T-helper 2 cell treated with Interferon-gamma antibody and Interleukin-4, amounts not matched to agents 100 ng/mL and 5 ng/mL, for 36 hours (primary cell): ENCODE data around the gene CGB1. TPM values are rescaled to one million over a fixed set of nuclear protein-coding genes. Genes with fewer than 3 reads are reported as not detected.
"Not testable (repeated sequence)": the region's sequence is repeated elsewhere in the genome, so short reads cannot be mapped to it uniquely, and the experiment has no call there.

Source experiments
- intact Hi-C: fragments of 100-400 bp; cut with micrococcal nuclease; formaldehyde crosslinking; loops from one replicate; pipeline ENCODE4 v1.15.1; 2023
- total RNA-seq: library from RNA; stranded (reverse); gene quantifications from 2 replicates; pipeline ENCODE4 v1.2.3, GENCODE V29; 2022

Gene CGB1
- not detected in 2 replicates for total RNA-seq

DNA sequence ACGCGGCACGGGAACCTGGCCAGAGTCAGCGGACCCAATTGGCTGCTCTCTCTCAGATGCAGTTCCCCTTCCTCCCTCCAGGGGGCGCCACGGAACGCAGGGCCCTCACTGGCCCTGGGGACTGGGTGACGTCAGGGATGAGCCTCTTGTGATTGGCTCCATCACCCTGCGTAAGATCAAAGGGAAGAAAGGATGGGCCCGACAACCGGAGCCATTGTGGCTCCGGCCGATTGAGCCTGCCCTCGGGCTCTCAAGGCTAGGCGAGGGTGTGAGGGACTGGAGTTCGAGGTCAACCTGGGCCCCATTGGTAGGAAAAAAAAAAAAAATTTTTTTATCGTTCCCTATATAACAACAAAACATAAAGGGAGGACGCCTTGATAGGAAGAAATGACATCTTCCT, at the start of gene CGB1:
TSS of gene CGB1 (minus strand) at position 81 of the 400 bp plus-strand sequence. CDS start 184 bp downstream, outside the sequence.
- intact Hi-C loops, result not testable (repeated sequence)

DNA sequence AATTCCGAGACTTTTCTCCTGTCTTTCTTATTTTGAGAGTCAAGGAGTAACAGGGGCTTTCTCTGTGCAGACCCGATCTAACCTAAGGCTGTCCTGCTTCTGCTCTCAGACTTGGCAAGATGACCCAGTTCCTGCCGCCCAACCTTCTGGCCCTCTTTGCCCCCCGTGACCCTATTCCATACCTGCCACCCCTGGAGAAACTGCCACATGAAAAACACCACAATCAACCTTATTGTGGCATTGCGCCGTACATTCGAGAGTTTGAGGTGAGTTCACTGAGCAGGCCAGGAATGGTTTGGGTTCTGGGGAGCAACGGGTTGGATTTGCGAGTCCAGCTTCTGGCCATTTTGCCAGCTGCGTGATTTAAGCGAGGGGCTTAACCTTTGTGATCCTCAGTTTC, 49.6 kb upstream of the CGB1 start:
- intact Hi-C loops, result no loop called here

GRCh38 chr19:49085868-49086232, 49.2 kb upstream of the CGB1 start:
- intact Hi-C loops, result loop anchor here (1.0 to 2.0 kb wide), 3 partner anchors 33 to 727 kb away; partner anchors contain the start of genes C19orf73, FUZ and PPFIA3

DNA sequence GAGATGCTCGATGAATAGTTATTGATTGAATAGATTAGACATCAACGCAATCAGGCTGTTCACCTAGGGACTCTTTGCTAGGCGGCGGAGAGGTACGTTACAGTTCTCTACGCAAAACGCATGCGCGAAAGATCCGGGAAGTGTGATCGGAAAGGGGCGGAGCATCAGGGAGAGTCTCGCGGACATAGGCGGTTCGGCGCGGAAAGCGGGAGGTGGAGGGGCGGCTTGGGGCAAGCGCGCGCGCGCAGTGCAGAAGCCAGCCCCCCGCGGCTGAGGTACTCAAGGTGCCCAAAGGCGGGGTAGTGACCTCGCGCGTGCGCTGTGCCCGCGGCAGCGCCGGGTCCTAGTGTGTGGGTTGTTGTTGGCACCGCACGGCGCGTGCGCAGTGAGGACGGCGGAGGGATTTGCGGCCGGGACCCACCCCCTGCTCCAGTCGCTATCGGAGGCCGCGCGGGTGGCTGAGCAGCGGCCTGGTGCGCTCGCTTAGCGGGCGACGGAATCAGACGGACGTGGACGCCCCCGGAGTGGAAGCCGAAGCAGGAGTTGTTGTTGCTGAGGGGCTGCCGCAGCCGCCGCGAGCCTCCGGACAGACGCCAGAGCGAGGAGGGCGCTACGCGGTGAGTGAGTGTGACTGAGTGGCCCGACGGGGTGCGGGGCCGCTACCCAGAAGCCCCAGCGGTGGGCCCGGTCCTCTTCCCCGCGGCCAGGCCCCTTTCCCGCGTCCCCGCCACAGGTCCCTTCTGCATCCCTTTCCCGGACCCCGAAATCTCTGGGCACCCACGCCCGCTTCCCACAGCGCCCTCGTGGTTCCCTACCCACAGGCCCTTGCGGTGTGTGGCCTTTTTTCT, 48.5 kb upstream of the CGB1 start, which contains the start of gene SNRNP70:
TSS of gene SNRNP70 (plus strand) at position 432 of the 848 bp plus-strand sequence. CDS start 964 bp downstream, outside the sequence.
- intact Hi-C loops, result loop anchor here (1.0 to 2.0 kb wide), 3 partner anchors 34 to 728 kb away; partner anchors contain the start of genes C19orf73, FUZ and PPFIA3

DNA sequence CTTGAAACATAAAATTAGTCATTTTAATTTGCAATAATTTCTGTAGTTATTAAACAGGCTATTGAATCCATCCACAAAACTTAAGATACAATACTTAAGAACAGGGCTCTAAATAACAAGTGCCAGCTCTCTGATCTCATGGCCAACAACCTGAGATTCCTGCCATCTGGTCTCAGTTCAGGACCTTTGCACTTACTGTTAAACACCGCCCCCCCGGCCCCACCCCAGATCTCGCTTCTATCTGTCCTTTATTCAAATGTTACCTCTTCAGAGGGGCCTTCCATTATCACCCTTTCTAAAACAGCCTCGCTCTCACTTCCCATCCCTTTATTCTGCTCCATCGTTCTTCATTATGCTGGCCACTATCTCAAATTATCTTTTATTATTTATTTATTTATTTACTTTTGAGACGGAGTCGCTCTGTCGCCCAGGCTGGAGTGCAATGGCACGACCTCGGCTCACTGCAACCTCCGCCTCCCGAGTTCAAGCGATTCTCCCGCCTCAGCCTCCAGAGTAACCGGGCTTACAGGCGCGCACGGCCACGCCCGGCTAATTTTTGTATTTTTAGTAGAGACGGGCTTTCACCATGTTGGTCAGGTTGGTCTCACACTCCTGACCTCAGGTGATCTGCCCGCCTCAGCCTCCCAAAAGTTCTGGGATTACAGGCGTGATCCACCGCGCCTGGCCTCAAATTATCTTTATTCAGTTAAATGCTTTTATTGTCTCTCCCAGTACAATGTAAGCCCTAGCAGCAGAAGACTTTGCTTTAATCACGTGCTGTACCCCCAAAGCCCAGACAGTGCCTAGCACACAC, 47.7 kb upstream of the CGB1 start:
- intact Hi-C loops, result loop anchor here (1.0 to 2.0 kb wide), 3 partner anchors 34 to 728 kb away; partner anchors contain the start of genes C19orf73, FUZ and PPFIA3

GRCh38 chr19:49081273-49081672, 44.6 kb upstream of the CGB1 start:
- intact Hi-C loops, result no loop called here

GRCh38 chr19:49080392-49080791, 43.7 kb upstream of the CGB1 start:
- intact Hi-C loops, result no loop called here

DNA sequence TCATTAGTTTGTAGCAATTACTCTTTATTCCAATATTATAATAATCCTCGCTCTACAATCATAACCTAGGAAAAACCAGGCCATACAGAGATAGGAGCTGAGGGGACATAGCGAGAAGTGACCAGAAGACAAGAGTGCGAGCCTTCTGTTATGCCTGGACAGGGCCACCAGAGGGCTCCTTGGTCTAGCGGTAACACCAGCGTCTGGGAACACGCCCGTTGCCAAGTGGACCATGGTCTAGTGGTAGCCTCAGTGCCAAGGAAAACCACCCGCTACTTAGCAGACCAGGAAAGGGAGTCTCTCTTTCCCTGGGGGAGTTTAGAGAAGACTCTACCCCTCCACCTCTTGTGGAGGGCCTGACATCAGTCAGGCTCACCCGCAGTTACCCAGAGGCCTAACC, 38.2 kb upstream of the CGB1 start:
- intact Hi-C loops, result not testable (repeated sequence)

- intact Hi-C loops, result no loop called here
These were observed 37.1 kb upstream of the CGB1 start for GRCh38 chr19:49073514-49074378.

- intact Hi-C loops, result no loop called here
These were observed 35.3 kb upstream of the CGB1 start for GRCh38 chr19:49071860-49072547.

GRCh38 chr19:49070416-49070815, 33.7 kb upstream of the CGB1 start:
- intact Hi-C loops, result no loop called here

- intact Hi-C loops, result no loop called here
These were observed 32.3 kb upstream of the CGB1 start for GRCh38 chr19:49069026-49069425.

GRCh38 chr19:49067554-49067953, 30.9 kb upstream of the CGB1 start:
- intact Hi-C loops, result no loop called here

DNA sequence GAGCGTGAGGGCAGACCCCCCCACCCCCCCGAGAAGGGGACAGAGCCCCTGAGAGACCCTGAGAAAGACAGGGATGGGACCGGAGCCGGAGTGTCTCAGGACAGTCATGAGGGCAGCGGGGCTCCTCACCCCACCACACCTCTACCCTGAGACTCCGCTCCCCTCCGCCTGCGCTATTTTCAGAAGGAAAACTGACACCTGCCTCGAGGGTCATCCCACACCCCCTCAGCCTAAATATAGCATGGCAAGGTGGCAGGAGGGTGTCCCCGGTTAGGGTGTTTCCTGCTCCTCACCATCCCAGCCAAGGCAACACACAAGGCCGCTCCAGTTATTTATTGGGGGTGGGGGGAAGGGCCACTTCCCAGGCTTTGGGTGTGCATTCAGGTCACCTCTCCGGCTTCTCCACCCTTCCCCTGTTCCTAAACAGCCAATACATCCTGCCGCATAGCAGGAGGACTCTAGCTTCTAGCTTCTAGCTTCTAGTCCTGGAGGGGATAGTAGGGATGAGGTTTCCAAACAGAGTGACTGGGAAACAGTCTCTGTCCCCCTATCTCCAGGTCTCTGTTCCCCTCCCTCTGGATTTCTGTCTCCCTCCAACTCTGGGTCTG, 29.3 kb upstream of the CGB1 start:
- intact Hi-C loops, result no loop called here

- intact Hi-C loops, result no loop called here
These were observed 28.3 kb upstream of the CGB1 start, which contains the start of gene NTF4 for GRCh38 chr19:49064768-49065611. Gene NTF4 (minus strand): TSS chr19:49064818. CDS start chr19:49061997, 2,821 bp downstream.

GRCh38 chr19:49064029-49064629, 27.4 kb upstream of the CGB1 start:
- intact Hi-C loops, result no loop called here

GRCh38 chr19:49061445-49061844, 24.8 kb upstream of the CGB1 start:
- intact Hi-C loops, result no loop called here

DNA sequence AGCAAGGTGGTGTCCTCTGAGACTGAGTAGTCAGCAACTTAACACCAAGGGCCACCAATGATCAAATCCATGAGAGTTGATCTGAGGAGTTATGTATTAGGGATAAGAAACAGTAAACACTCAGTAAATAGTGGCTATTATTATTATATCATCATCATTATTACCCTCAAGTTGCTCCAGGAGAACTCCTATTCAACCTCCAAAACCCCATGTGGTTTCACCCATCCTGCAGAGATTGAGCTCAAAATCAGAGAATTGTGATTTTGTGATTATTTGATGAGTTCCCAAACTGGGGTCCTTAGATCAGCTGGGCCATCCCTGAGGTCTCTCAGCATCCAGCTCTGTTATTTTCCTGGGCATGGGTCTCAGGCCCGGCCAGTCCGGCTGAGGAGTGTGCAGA, 24.3 kb upstream of the CGB1 start:
- intact Hi-C loops, result no loop called here
